SK-N-MC (cell line): ENCODE data around the gene OPRD1.
"Not testable (repeated sequence)": the region's sequence is repeated elsewhere in the genome, so short reads cannot be mapped to it uniquely, and the experiment has no call there.

ENCODE experiments used
- DNase-seq: peaks from one replicate; pipeline ENCODE4 v3.0.0-alpha.2; 2011; ENCODE audit warnings: low read depth, low spot score
- H3K27ac ChIP-seq: fragments of 200-600 bp; sonication (generic); 2 replicates; pipeline ENCODE4 v1.5.1; 2016; ENCODE audit warnings: mixed run types
- H3K36me3 ChIP-seq: fragments of 200-600 bp; sonication (generic); 2 replicates; pipeline ENCODE4 v1.6.1; 2017; ENCODE audit warnings: antibody characterized with exemption, low read length, mixed read lengths; ENCODE audit not compliant: insufficient read depth
- H3K4me3 ChIP-seq: fragments of 200-600 bp; sonication (generic); 2 replicates; pipeline ENCODE4 v1.5.1; 2016
- H3K9ac ChIP-seq: fragments of 200-600 bp; sonication (generic); 2 replicates; pipeline ENCODE4 v1.8.0; 2017; ENCODE audit warnings: mixed run types, mixed read lengths; ENCODE audit not compliant: insufficient read length
- H3K9me3 ChIP-seq: fragments of 200-600 bp; sonication (generic); 2 replicates; pipeline ENCODE4 v1.6.1; 2017; ENCODE audit warnings: low read depth, mild to moderate bottlenecking, antibody characterized with exemption, low read length, moderate library complexity, mixed read lengths
- EZH2 ChIP-seq: fragments of 200-600 bp; sonication (generic); IDR thresholded peaks from one replicate; pipeline ENCODE4 v1.6.1; 2017; ENCODE audit warnings: antibody characterized with exemption
- FOXP2 ChIP-seq: optimal IDR thresholded peaks from 2 replicates; pipeline ENCODE3; 2011; ENCODE audit warnings: mild to moderate bottlenecking, moderate library complexity; ENCODE audit not compliant: insufficient read depth; ENCODE audit errors: extremely low read length, control extremely low read depth
- POLR2AphosphoS5 ChIP-seq: IDR thresholded peaks from 2 replicates; pipeline ENCODE4 v1.6.1; 2012; ENCODE audit warnings: mild to moderate bottlenecking, low read depth, low read length, borderline replicate concordance

OPRD1 gene

GRCh38 chr1:28853093-28853742 lies 41.2 kb downstream of the OPRD1 start:
- TF ChIP-seq EZH2: no peak
- TF ChIP-seq POLR2AphosphoS5: no peak
- no peak for TF ChIP-seq FOXP2
- no peak overlapping the region for H3K9ac ChIP-seq
- no peak for DNase-seq
- H3K36me3 ChIP-seq: no peaks in the 10 kb centered on the region
- H3K9me3 ChIP-seq: no peaks in the 10 kb centered on the region
- H3K27ac ChIP-seq: no peak overlapping the region
- H3K4me3 ChIP-seq: no peak overlapping the region

- not testable (repeated sequence) for H3K27ac ChIP-seq, H3K9me3 ChIP-seq, H3K9ac ChIP-seq, DNase-seq, H3K4me3 ChIP-seq, H3K36me3 ChIP-seq
Measured at GRCh38 chr1:28854406-28854805, 42.4 kb downstream of the OPRD1 start.

- no peak overlapping the region for H3K4me3 ChIP-seq
- H3K9me3 ChIP-seq: no peaks in the 10 kb centered on the region
- no peaks in the 10 kb centered on the region for H3K36me3 ChIP-seq
- TF ChIP-seq EZH2: no peak
- no peak for TF ChIP-seq FOXP2
- TF ChIP-seq POLR2AphosphoS5: no peak
- H3K27ac ChIP-seq: no peak overlapping the region
- no peak overlapping the region for H3K9ac ChIP-seq
- DNase-seq: no peak
Measured at GRCh38 chr1:28855046-28855445, 43.1 kb downstream of the OPRD1 start.

GRCh38 chr1:28855469-28855951 lies 43.5 kb downstream of the OPRD1 start:
- H3K9ac ChIP-seq: no peak overlapping the region
- DNase-seq: no peak
- H3K4me3 ChIP-seq: no peak overlapping the region
- no peak for TF ChIP-seq EZH2
- TF ChIP-seq FOXP2: no peak
- no peak for TF ChIP-seq POLR2AphosphoS5
- H3K36me3 ChIP-seq: no peaks in the 10 kb centered on the region
- no peaks in the 10 kb centered on the region for H3K9me3 ChIP-seq
- H3K27ac ChIP-seq: no peak overlapping the region

- TF ChIP-seq POLR2AphosphoS5 (no peak), EZH2 (no peak), FOXP2 (no peak)
- Histone ChIP-seq H3K4me3 (no peak overlapping the region), H3K9me3 (no peaks in the 10 kb centered on the region), H3K27ac (no peak overlapping the region), H3K36me3 (no peaks in the 10 kb centered on the region), H3K9ac (no peak overlapping the region)
- DNase-seq: no peak
Measured at GRCh38 chr1:28855969-28856368, 44.0 kb downstream of the OPRD1 start.

- DNase-seq: no peak
- H3K9ac ChIP-seq: no peak overlapping the region
- no peak overlapping the region for H3K27ac ChIP-seq
- H3K9me3 ChIP-seq: no peaks in the 10 kb centered on the region
- TF ChIP-seq FOXP2: no peak
- no peak for TF ChIP-seq POLR2AphosphoS5
- TF ChIP-seq EZH2: no peak
- no peak overlapping the region for H3K4me3 ChIP-seq
- no peaks in the 10 kb centered on the region for H3K36me3 ChIP-seq
Measured at GRCh38 chr1:28860332-28861073, 48.5 kb downstream of the OPRD1 start.

- TF ChIP-seq POLR2AphosphoS5: no peak
- TF ChIP-seq EZH2: no peak
- no peak for TF ChIP-seq FOXP2
- Histone ChIP-seq H3K4me3 (no peak overlapping the region), H3K36me3 (no peaks in the 10 kb centered on the region), H3K9ac (no peak overlapping the region), H3K9me3 (no peaks in the 10 kb centered on the region), H3K27ac (no peak overlapping the region)
- DNase-seq: no peak
Measured at GRCh38 chr1:28862571-28863403, 50.8 kb downstream of the OPRD1 start.

GRCh38 chr1:28864695-28865094 lies 52.7 kb downstream of the OPRD1 start:
- Histone ChIP-seq H3K36me3 (no peaks in the 10 kb centered on the region), H3K4me3 (no peak overlapping the region), H3K9me3 (no peaks in the 10 kb centered on the region), H3K9ac (no peak overlapping the region), H3K27ac (no peak overlapping the region)
- no peak for DNase-seq
- TF ChIP-seq POLR2AphosphoS5 (no peak), EZH2 (no peak), FOXP2 (no peak)
